ENCODE measurements around the gene P2RY1. TPM values are rescaled to one million over a fixed set of nuclear protein-coding genes. Genes with fewer than 3 reads are reported as not detected.

P2RY1 gene
- total RNA-seq, 1 experiment from 2014 or later = 1.2 TPM

DNA sequence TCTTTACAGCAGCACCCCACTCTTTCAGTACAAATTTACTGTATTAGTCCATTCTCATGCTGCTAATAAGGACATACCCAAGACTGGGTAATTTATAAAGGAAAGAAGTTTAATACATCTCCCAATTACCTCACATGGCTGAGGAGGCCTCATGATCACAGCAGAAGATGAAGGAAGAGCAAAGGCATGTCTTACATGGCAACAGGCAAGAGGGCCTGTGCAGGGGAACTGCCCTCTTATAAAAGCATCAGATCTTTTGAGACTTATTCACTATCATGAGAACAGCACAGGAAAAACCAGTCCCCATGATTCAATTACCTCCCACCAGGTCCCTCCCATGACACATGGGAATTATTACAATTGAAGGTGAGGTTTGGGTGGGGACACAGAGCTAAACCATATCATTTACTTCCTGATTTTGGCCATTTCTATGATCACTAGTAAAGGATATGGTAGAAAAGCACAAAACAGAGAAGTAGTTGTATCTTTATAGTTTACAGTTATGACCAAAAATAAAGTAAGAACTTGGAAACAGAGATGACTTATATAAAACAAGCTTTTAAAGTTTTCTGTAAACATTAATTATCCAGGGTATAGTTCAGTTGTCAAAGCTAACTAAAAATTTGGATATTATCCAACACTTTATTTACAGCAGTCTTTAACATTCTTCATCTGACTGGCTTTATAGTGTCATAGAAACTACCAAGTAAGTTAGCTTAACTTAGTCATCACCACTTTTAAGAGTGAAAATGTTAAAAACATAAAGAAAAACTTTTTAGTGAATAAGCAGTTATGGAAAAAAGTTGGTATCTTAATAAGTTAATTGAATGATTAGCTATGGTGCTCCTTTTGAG, 40.2 kb downstream of the P2RY1 start:
- intact Hi-C loops (cut with micrococcal nuclease; ENCODE audit: unreplicated experiment) = no loop called here
- DNase-seq = no peak
- POLR2A ChIA-PET (ENCODE audit: unreplicated experiment) = no interaction called here

DNA sequence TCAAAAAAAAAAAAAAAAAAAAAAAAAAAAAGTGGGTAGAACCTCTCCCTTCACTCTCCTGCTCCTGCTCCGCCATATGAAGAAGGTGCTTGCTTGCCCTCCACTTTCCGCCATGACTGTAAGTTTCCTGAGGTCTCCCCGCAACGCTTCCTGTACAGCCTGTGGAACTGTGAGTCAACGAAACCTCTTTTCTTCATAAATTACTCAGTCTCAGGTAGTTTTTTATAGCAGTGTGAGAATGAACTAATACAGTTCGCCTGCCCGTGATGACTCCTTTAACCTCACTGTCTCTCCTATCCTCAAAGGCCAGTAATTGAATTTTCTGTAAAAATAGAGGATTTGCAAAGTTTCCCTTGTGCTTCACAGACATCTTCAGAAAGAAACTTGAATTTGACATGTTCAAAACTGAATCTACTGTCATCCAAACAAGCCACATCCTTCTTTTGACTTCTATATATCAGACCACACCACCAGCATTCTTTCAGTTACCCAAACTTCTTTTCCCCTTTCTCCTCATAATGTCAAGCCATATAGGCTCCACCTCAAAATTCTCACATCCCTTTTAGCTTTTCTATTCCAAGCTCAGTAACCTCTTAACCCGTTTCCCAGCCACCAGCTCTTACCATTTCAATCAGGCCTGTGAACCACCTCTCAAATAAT, 44.3 kb downstream of the P2RY1 start:
- ChIA-PET POLR2A (ENCODE audit: unreplicated experiment) (no interaction called here), CTCF (no interaction called here)
- intact Hi-C loops (cut with micrococcal nuclease; ENCODE audit: unreplicated experiment) = no loop called here
- Histone ChIP-seq H3K36me3 (ENCODE audit: low read depth) (no peaks in the 10 kb centered on the region), H3K4me2 (no peak overlapping the region), H3K79me2 (ENCODE audit: low read depth) (no peaks in the 10 kb centered on the region), H3K4me3 (no peak overlapping the region), H3K27ac (no peak overlapping the region), H3K9me2 (ENCODE audit: insufficient read depth) (no peaks in the 10 kb centered on the region), H3K27me3 (ENCODE audit: insufficient read depth, low read depth) (no peaks in the 10 kb centered on the region), H3K4me1 (replicated peaks; ENCODE audit: insufficient read depth) (no peaks in the 10 kb centered on the region), H3F3A (ENCODE audit: insufficient read depth, low read depth) (no peaks in the 10 kb centered on the region), H4K20me1 (ENCODE audit: insufficient read depth) (no peaks in the 10 kb centered on the region), H3K9me3 (ENCODE audit: insufficient read depth, low read depth) (no peaks in the 10 kb centered on the region; the same call in 1 of the 2 replicates), H2AFZ (no peak overlapping the region)
- DNase-seq = no peak
- TF ChIP-seq, protein P1, sequence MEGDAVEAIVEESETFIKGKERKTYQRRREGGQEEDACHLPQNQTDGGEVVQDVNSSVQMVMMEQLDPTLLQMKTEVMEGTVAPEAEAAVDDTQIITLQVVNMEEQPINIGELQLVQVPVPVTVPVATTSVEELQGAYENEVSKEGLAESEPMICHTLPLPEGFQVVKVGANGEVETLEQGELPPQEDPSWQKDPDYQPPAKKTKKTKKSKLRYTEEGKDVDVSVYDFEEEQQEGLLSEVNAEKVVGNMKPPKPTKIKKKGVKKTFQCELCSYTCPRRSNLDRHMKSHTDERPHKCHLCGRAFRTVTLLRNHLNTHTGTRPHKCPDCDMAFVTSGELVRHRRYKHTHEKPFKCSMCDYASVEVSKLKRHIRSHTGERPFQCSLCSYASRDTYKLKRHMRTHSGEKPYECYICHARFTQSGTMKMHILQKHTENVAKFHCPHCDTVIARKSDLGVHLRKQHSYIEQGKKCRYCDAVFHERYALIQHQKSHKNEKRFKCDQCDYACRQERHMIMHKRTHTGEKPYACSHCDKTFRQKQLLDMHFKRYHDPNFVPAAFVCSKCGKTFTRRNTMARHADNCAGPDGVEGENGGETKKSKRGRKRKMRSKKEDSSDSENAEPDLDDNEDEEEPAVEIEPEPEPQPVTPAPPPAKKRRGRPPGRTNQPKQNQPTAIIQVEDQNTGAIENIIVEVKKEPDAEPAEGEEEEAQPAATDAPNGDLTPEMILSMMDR (conservative IDR thresholded peaks at IDR 0.05) = no peak
- TF ChIP-seq EZH2 (IDR thresholded peaks at IDR 0.05; ENCODE audit: low read depth) = no peak
- no TSS peak for BruUV-seq (replicated peaks)

More for the DNA sequence above, 40.2 kb downstream of the P2RY1 start:
- BruUV-seq (replicated peaks) = no TSS peak
- no peaks in the 10 kb centered on the region for H3K27me3 ChIP-seq (ENCODE audit: insufficient read depth, low read depth)
- H3K9me2 ChIP-seq (ENCODE audit: insufficient read depth) = no peaks in the 10 kb centered on the region
- no peaks in the 10 kb centered on the region for H4K20me1 ChIP-seq (ENCODE audit: insufficient read depth)
- H3K4me3 ChIP-seq = no peak overlapping the region
- no peak overlapping the region for H3K4me2 ChIP-seq
- no peak overlapping the region; the same call in 1 of the 2 replicates for H2AFZ ChIP-seq
- no peaks in the 10 kb centered on the region for H3K9me3 ChIP-seq (ENCODE audit: insufficient read depth, low read depth)
- no peaks in the 10 kb centered on the region for H3K79me2 ChIP-seq (ENCODE audit: low read depth)
- no peaks in the 10 kb centered on the region for H3K36me3 ChIP-seq (ENCODE audit: low read depth)
- no peak overlapping the region for H3K27ac ChIP-seq
- no peaks in the 10 kb centered on the region for H3F3A ChIP-seq (ENCODE audit: insufficient read depth, low read depth)
- CTCF ChIA-PET = no interaction called here
- TF ChIP-seq EZH2 (IDR thresholded peaks at IDR 0.05; ENCODE audit: low read depth) = no peak
- TF ChIP-seq, protein P1 (conservative IDR thresholded peaks at IDR 0.05) = no peak
- no peaks in the 10 kb centered on the region for H3K4me1 ChIP-seq (replicated peaks; ENCODE audit: insufficient read depth)

DNA sequence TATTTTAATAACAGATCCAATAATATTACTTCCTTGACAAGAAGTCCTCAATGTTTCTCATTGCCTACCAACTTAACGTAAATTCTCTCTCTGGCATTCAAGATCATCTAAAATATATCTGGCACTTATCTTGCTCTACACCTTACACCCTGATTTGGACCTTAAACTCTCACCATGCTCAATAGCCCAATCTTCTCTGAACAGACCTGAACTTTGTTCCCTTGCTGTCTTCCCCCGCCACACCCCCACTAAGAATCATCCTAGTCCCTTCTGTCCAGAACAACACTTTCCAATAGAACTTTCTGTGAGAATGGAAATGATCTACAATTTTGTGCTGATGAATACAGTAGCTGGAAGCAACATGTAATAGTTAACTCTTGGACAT, 44.9 kb downstream of the P2RY1 start:
- POLR2A ChIA-PET (ENCODE audit: unreplicated experiment) = no interaction called here
- intact Hi-C loops (cut with micrococcal nuclease; ENCODE audit: unreplicated experiment) = no loop called here

More for the DNA sequence above, 44.9 kb downstream of the P2RY1 start:
- H2AFZ ChIP-seq = no peak overlapping the region
- H3K9me3 ChIP-seq (ENCODE audit: insufficient read depth, low read depth) = no peaks in the 10 kb centered on the region; the same call in 1 of the 2 replicates
- H3K36me3 ChIP-seq (ENCODE audit: low read depth) = no peaks in the 10 kb centered on the region
- no peak overlapping the region for H3K27ac ChIP-seq
- H3K4me3 ChIP-seq = no peak overlapping the region
- no peak for DNase-seq
- H3K9me2 ChIP-seq (ENCODE audit: insufficient read depth) = no peaks in the 10 kb centered on the region
- no peaks in the 10 kb centered on the region for H3F3A ChIP-seq (ENCODE audit: insufficient read depth, low read depth)
- no TSS peak for BruUV-seq (replicated peaks)
- no peaks in the 10 kb centered on the region for H3K4me1 ChIP-seq (replicated peaks; ENCODE audit: insufficient read depth)
- no peak for TF ChIP-seq EZH2 (IDR thresholded peaks at IDR 0.05; ENCODE audit: low read depth)
- TF ChIP-seq, protein P1 (conservative IDR thresholded peaks at IDR 0.05) = no peak
- no peaks in the 10 kb centered on the region for H4K20me1 ChIP-seq (ENCODE audit: insufficient read depth)
- H3K79me2 ChIP-seq (ENCODE audit: low read depth) = no peaks in the 10 kb centered on the region
- H3K4me2 ChIP-seq = no peak overlapping the region
- no peaks in the 10 kb centered on the region for H3K27me3 ChIP-seq (ENCODE audit: insufficient read depth, low read depth)
- CTCF ChIA-PET = no interaction called here

All from PC-9 (cell line).